Neural progenitor cell (in vitro differentiated cells): ENCODE data around the gene VMO1. TPM values are rescaled to one million over a fixed set of nuclear protein-coding genes. Genes with fewer than 3 reads are reported as not detected.

ENCODE experiments used
- DNase-seq: peaks from one replicate; pipeline ENCODE4 v3.0.0-alpha.2; 2016; ENCODE audit warnings: low spot score
- H2AFZ ChIP-seq: fragments of 200-600 bp; sonication (generic); replicated peaks from 2 replicates; pipeline ENCODE4 v1.6.1; 2016; ENCODE audit warnings: antibody characterized with exemption
- H3F3A ChIP-seq: fragments of 200-600 bp; sonication (generic); 2 replicates; pipeline ENCODE4 v1.6.1; 2016; ENCODE audit warnings: antibody characterized with exemption, low read depth
- H3K27ac ChIP-seq: fragments of 200-600 bp; sonication (generic); 2 replicates; pipeline ENCODE4 v1.5.1; 2016; ENCODE audit warnings: mild to moderate bottlenecking
- H3K27me3 ChIP-seq: fragments of 200-600 bp; sonication (generic); 2 replicates; pipeline ENCODE4 v1.6.1; 2016; ENCODE audit warnings: mild to moderate bottlenecking, moderate library complexity
- H3K36me3 ChIP-seq: fragments of 200-600 bp; sonication (generic); 2 replicates; pipeline ENCODE4 v1.5.1; 2016
- H3K4me1 ChIP-seq: fragments of 200-600 bp; sonication (generic); 2 replicates; pipeline ENCODE4 v1.6.1; 2016; ENCODE audit warnings: mixed run types
- H3K4me2 ChIP-seq: fragments of 200-600 bp; sonication (generic); 2 replicates; pipeline ENCODE4 v1.6.1; 2016
- H3K4me3 ChIP-seq: fragments of 200-600 bp; sonication (generic); 2 replicates; pipeline ENCODE4 v1.5.1; 2016
- H3K79me2 ChIP-seq: fragments of 200-600 bp; sonication (generic); 2 replicates; pipeline ENCODE4 v1.6.1; 2016; ENCODE audit warnings: low read depth
- H3K9ac ChIP-seq: fragments of 200-600 bp; sonication (generic); 2 replicates; pipeline ENCODE4 v1.6.1; 2016
- H3K9me3 ChIP-seq: fragments of 200-600 bp; sonication (generic); 2 replicates; pipeline ENCODE4 v1.5.1; 2016; ENCODE audit warnings: low read depth
- H4K20me1 ChIP-seq: fragments of 200-600 bp; sonication (generic); 2 replicates; pipeline ENCODE4 v1.6.1; 2016; ENCODE audit warnings: low read depth
- H3K27ac Mint-ChIP-seq: 3 replicates; pipeline ENCODE4 v1.8.0; 2021; ENCODE audit warnings: mixed read lengths
- H3K27me3 Mint-ChIP-seq: 2 replicates; pipeline ENCODE4 v1.8.0; 2022; ENCODE audit warnings: low read depth, mild to moderate bottlenecking, inconsistent platforms, moderate library complexity, mixed read lengths; ENCODE audit not compliant: insufficient read depth
- H3K36me3 Mint-ChIP-seq: 3 replicates; pipeline ENCODE4 v1.8.0; 2021; ENCODE audit warnings: mixed read lengths
- H3K4me1 Mint-ChIP-seq: 3 replicates; pipeline ENCODE4 v1.8.0; 2021; ENCODE audit warnings: mixed read lengths
- H3K4me3 Mint-ChIP-seq: 3 replicates; pipeline ENCODE4 v1.8.0; 2021; ENCODE audit warnings: mild to moderate bottlenecking, moderate library complexity, mixed read lengths
- H3K9me3 Mint-ChIP-seq: 3 replicates; pipeline ENCODE4 v1.8.0; 2020; ENCODE audit warnings: mixed read lengths
- EZH2 ChIP-seq: fragments of 200-600 bp; sonication (generic); IDR thresholded peaks from 2 replicates; pipeline ENCODE4 v1.6.1; 2017; ENCODE audit warnings: antibody characterized with exemption, mild to moderate bottlenecking, moderate library complexity
- EZH2phosphoT487 ChIP-seq: fragments of 200-600 bp; sonication (generic); IDR thresholded peaks from 2 replicates; pipeline ENCODE4 v1.6.1; 2017; ENCODE audit warnings: antibody characterized with exemption
- total RNA-seq: library from RNA; depleted of rRNA; stranded (reverse); fragments of >200 nt; gene quantifications from 2 replicates; pipeline ENCODE4 v1.2.3, GENCODE V29; 2015; ENCODE audit warnings: low replicate concordance
- TF ChIP-seq, protein P1 (sequence below): fragments of 200-600 bp; sonication (generic); IDR thresholded peaks from 2 replicates; pipeline ENCODE4 v1.5.1; 2017; ENCODE audit warnings: antibody characterized with exemption, mild to moderate bottlenecking

Gene VMO1
- total RNA-seq, 1 donor from 2014 or later, result not detected

DNA sequence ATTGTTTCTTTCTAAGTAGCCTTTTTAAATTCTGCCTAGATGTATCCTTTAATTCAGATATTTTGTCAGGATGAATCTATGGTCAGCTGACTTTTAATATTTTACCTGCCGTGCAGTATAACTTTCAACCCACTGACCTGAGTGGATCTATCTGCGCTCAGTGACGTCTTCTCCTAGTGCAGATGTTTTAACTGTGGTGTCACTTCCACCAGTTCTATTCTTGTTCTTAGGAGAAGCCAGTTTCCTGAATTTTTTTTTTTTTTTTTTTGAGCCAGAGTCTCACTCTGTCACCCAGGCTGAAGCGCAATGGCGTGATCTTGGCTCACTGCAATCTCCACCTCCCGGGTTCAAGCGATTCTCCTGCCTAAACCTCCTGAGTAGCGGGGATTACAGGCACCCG lies 19.4 kb downstream of the VMO1 start:
- H3F3A ChIP-seq, result peaks cover 4% of the 10 kb centered on the region
- H3K36me3 ChIP-seq, result no peaks in the 10 kb centered on the region
- no peak for DNase-seq
- H3K27ac ChIP-seq, result no peak overlapping the region
- no peak overlapping the region for H2AFZ ChIP-seq
- no peaks in the 10 kb centered on the region for H3K4me1 Mint-ChIP-seq
- H3K9ac ChIP-seq, result no peak overlapping the region
- H3K4me1 ChIP-seq, result no peaks in the 10 kb centered on the region
- H3K27me3 Mint-ChIP-seq, result peaks cover 3% of the 10 kb centered on the region
- TF ChIP-seq EZH2 (no peak), EZH2phosphoT487 (no peak)
- TF ChIP-seq, protein P1, sequence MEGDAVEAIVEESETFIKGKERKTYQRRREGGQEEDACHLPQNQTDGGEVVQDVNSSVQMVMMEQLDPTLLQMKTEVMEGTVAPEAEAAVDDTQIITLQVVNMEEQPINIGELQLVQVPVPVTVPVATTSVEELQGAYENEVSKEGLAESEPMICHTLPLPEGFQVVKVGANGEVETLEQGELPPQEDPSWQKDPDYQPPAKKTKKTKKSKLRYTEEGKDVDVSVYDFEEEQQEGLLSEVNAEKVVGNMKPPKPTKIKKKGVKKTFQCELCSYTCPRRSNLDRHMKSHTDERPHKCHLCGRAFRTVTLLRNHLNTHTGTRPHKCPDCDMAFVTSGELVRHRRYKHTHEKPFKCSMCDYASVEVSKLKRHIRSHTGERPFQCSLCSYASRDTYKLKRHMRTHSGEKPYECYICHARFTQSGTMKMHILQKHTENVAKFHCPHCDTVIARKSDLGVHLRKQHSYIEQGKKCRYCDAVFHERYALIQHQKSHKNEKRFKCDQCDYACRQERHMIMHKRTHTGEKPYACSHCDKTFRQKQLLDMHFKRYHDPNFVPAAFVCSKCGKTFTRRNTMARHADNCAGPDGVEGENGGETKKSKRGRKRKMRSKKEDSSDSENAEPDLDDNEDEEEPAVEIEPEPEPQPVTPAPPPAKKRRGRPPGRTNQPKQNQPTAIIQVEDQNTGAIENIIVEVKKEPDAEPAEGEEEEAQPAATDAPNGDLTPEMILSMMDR, result no peak
- H3K27me3 ChIP-seq, result no peaks in the 10 kb centered on the region
- H4K20me1 ChIP-seq, result no peaks in the 10 kb centered on the region
- no peak overlapping the region for H3K4me3 ChIP-seq
- no peak overlapping the region for H3K4me2 ChIP-seq
- no peaks in the 10 kb centered on the region for H3K9me3 ChIP-seq
- H3K9me3 Mint-ChIP-seq, result no peaks in the 10 kb centered on the region
- no peaks in the 10 kb centered on the region for H3K79me2 ChIP-seq
- no peak overlapping the region for H3K4me3 Mint-ChIP-seq
- H3K36me3 Mint-ChIP-seq, result no peaks in the 10 kb centered on the region
- no peak overlapping the region for H3K27ac Mint-ChIP-seq

DNA sequence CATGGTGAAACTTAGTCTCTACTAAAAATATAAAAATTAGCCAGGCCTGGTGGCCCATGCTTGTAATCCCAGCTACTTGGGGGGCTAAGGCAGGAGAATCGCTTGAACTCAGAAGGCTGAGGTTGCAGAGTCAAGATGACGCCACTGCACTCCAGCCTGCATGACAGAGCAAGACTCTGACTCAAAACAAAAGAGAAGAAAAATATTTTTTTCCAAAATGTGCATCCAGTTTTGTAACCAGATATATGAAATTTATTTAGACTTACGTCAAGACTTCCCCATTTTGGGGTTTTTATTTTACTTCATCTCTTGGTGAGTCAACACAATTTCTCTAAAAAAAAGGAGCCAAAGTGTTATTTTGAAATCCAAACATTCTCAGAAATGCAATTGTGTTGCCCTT lies 20.0 kb downstream of the VMO1 start:
- Histone ChIP-seq H3K27ac (no peak overlapping the region), H3K9ac (no peak overlapping the region), H3K79me2 (no peaks in the 10 kb centered on the region), H3K4me3 (no peak overlapping the region), H3K4me1 (no peaks in the 10 kb centered on the region), H3K4me2 (no peak overlapping the region), H2AFZ (no peak overlapping the region), H3K27me3 (no peaks in the 10 kb centered on the region), H4K20me1 (no peaks in the 10 kb centered on the region), H3F3A (peaks cover 4% of the 10 kb centered on the region), H3K9me3 (no peaks in the 10 kb centered on the region), H3K36me3 (no peaks in the 10 kb centered on the region)
- Mint-ChIP-seq H3K36me3 (no peaks in the 10 kb centered on the region), H3K27me3 (peaks cover 3% of the 10 kb centered on the region), H3K27ac (no peak overlapping the region), H3K4me1 (no peaks in the 10 kb centered on the region), H3K4me3 (no peak overlapping the region), H3K9me3 (no peaks in the 10 kb centered on the region)
- TF ChIP-seq EZH2, result no peak
- TF ChIP-seq, protein P1, result no peak
- TF ChIP-seq EZH2phosphoT487, result no peak
- no peak for DNase-seq

DNA sequence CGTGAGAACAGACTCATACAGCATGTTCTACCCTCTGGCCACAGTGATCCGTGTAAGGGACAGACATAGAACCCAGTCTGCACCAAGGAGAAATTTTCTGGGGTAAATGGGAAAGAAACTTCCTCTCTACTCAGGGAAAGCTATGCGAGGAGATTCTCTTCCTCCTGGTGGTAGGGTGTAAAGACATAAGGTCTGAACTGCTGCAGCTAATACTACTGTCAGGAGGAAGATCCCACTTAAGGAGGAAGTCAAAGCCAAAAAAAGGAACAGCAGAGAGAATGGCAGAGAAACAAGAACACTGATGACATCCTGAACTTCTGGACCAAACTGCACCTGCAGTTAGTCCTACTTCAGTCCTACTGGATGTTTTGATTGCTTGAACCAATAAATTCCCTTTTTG lies 21.6 kb downstream of the VMO1 start:
- no peaks in the 10 kb centered on the region for H3K4me1 ChIP-seq
- no peak overlapping the region for H2AFZ ChIP-seq
- no peak overlapping the region for H3K4me3 Mint-ChIP-seq
- H3K36me3 Mint-ChIP-seq, result no peaks in the 10 kb centered on the region
- no peak for TF ChIP-seq EZH2phosphoT487
- H3K27me3 ChIP-seq, result no peaks in the 10 kb centered on the region
- H3K27ac Mint-ChIP-seq, result no peak overlapping the region
- no peaks in the 10 kb centered on the region for H3K79me2 ChIP-seq
- no peaks in the 10 kb centered on the region for H3K4me1 Mint-ChIP-seq
- no peak overlapping the region for H3K27ac ChIP-seq
- no peak overlapping the region for H3K9ac ChIP-seq
- peaks cover 4% of the 10 kb centered on the region for H3F3A ChIP-seq
- no peaks in the 10 kb centered on the region for H4K20me1 ChIP-seq
- no peaks in the 10 kb centered on the region for H3K36me3 ChIP-seq
- no peaks in the 10 kb centered on the region for H3K9me3 ChIP-seq
- H3K4me3 ChIP-seq, result no peak overlapping the region
- H3K4me2 ChIP-seq, result no peak overlapping the region
- H3K27me3 Mint-ChIP-seq, result peaks cover 3% of the 10 kb centered on the region
- no peaks in the 10 kb centered on the region for H3K9me3 Mint-ChIP-seq
- DNase-seq, result no peak

DNA sequence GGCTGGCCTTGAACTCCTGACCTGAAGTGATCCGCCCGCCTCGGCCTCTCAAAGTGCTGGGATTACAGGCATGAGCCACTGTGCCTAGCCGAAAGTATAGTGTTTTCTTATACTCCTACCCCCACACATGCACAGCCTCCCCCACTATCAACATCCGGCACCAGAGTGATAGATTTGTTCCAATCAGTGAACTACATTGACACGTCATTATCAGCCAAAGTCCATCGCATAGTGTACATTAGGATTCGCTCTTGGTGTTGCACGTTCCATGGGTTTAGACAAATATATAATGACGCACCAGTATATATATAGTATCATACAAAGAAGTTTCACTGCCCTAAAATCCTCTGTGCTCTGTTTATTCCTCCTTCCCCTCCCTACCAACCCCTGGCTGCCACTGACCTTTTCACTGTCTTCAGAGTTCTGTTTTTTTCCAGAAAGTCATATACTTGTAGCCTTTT lies 26.4 kb downstream of the VMO1 start:
- no peak overlapping the region for H3K27ac Mint-ChIP-seq
- no peak overlapping the region for H3K4me2 ChIP-seq
- H3K27ac ChIP-seq, result no peak overlapping the region
- H3K27me3 ChIP-seq, result peaks cover 9% of the 10 kb centered on the region
- DNase-seq, result no peak
- H3K4me3 Mint-ChIP-seq, result no peak overlapping the region
- no peaks in the 10 kb centered on the region for H3K79me2 ChIP-seq
- no peaks in the 10 kb centered on the region for H4K20me1 ChIP-seq
- H3K4me1 Mint-ChIP-seq, result no peaks in the 10 kb centered on the region
- H3K36me3 Mint-ChIP-seq, result no peaks in the 10 kb centered on the region
- H2AFZ ChIP-seq, result no peak overlapping the region
- no peaks in the 10 kb centered on the region for H3K9me3 Mint-ChIP-seq
- H3K9me3 ChIP-seq, result no peaks in the 10 kb centered on the region
- no peak overlapping the region for H3K4me3 ChIP-seq
- no peaks in the 10 kb centered on the region for H3K4me1 ChIP-seq
- no peaks in the 10 kb centered on the region for H3K36me3 ChIP-seq
- peaks cover 4% of the 10 kb centered on the region for H3F3A ChIP-seq
- no peak overlapping the region for H3K9ac ChIP-seq
- H3K27me3 Mint-ChIP-seq, result peaks cover 7% of the 10 kb centered on the region
- TF ChIP-seq EZH2, result no peak
- TF ChIP-seq, protein P1, result no peak
- no peak for TF ChIP-seq EZH2phosphoT487
